ENCODE measurements around the gene UMODL1.

GRCh38 chr21:42075686-42076471 is 4.8 kb downstream of the UMODL1 start:
- TF ChIP-seq POLR2A (IDR thresholded peaks at IDR 0.05; ENCODE audit: low read length) (no peak), GATA1 (IDR thresholded peaks at IDR 0.05; ENCODE audit: low read depth, low read length) (no peak)

All from erythroblast (primary cell).